Omental fat pad (tissue), 4 donors: ENCODE data around the gene AP2A2. TPM values are rescaled to one million over a fixed set of nuclear protein-coding genes. Genes with fewer than 3 reads are reported as not detected.

Source experiments
- ATAC-seq: fragments of 150-250 bp; one replicate; pipeline ENCODE4 v1.9.1; 2016; ENCODE audit warnings: mild to moderate bottlenecking, moderate library complexity; ENCODE audit not compliant: low FRiP score
- DNase-seq: peaks from one replicate; pipeline ENCODE4 v3.0.0-alpha.2; 2019; ENCODE audit warnings: low spot score
- CTCF ChIP-seq, 3 donors: fragments of 450-650 bp; IDR thresholded peaks; one replicate each; pipeline ENCODE4 v1.5.1; 2016 to 2017; ENCODE audit warnings: antibody characterized with exemption in 3 of 3, mild to moderate bottlenecking in 3 of 3, moderate library complexity in 2 of 3
- total RNA-seq, 4 donors: library from RNA; depleted of rRNA; stranded (reverse); fragments of >200 nt; gene quantifications; one replicate each; pipeline ENCODE4 v1.1.0, GENCODE V29; 2016

Gene AP2A2
- total RNA-seq, 4 donors from 2014 or later = 68.4 to 126 (median 99.2) TPM

GRCh38 chr11:1010551-1011319, 85.1 kb downstream of the AP2A2 start:
- no peak for DNase-seq
- TF ChIP-seq CTCF (IDR thresholded peaks at IDR 0.05) = no peak
- ATAC-seq = no peak

GRCh38 chr11:1011320-1011698, 85.6 kb downstream of the AP2A2 start:
- DNase-seq (no peak), ATAC-seq (no peak)
- no peak for TF ChIP-seq CTCF (IDR thresholded peaks at IDR 0.05)

GRCh38 chr11:1012291-1012690, 86.6 kb downstream of the AP2A2 start:
- no peak for TF ChIP-seq CTCF (IDR thresholded peaks at IDR 0.05)
- no peak for ATAC-seq
- DNase-seq = no peak

GRCh38 chr11:1012740-1013630, 87.3 kb downstream of the AP2A2 start:
- no peak for DNase-seq
- no peak for ATAC-seq
- no peak for TF ChIP-seq CTCF (IDR thresholded peaks at IDR 0.05)

GRCh38 chr11:1013631-1013935, 87.9 kb downstream of the AP2A2 start:
- ATAC-seq (no peak), DNase-seq (no peak)
- no peak for TF ChIP-seq CTCF (IDR thresholded peaks at IDR 0.05)

GRCh38 chr11:1014276-1014675, 88.6 kb downstream of the AP2A2 start:
- no peak for ATAC-seq
- DNase-seq = no peak
- no peak for TF ChIP-seq CTCF (IDR thresholded peaks at IDR 0.05)
